Measurements from ENCODE around the gene ERC1. TPM values are rescaled to one million over a fixed set of nuclear protein-coding genes. Genes with fewer than 3 reads are reported as not detected.

The ERC1 gene
- total and polyA plus RNA-seq, 8 donors, result 34.9 to 64.9 (median 40.8) TPM

- H3K9me3 ChIP-seq, result no peaks in the 10 kb centered on the region
- ATAC-seq, result no peak
- no peaks in the 10 kb centered on the region for H3K27me3 ChIP-seq
- no peaks in the 10 kb centered on the region for H3K36me3 ChIP-seq
- no peak overlapping the region for H3K4me3 ChIP-seq
- H3K27ac ChIP-seq, result no peak overlapping the region
- no peak for TF ChIP-seq CTCF (IDR thresholded peaks at IDR 0.05)
- DNase-seq, result no peak
- peaks cover 0 to 4% of the 10 kb centered on the region in 2 donors for H3K4me1 ChIP-seq
- intact Hi-C loops (cut with DNase I), result no loop called here
Measured at GRCh38 chr12:1167784-1168183, 176.8 kb downstream of the ERC1 start.

- no peak for TF ChIP-seq CTCF (IDR thresholded peaks at IDR 0.05)
- H3K4me3 ChIP-seq, result no peak overlapping the region
- H3K27me3 ChIP-seq, result no peaks in the 10 kb centered on the region
- intact Hi-C loops (cut with DNase I), result no loop called here
- ATAC-seq, result no peak
- H3K9me3 ChIP-seq, result no peaks in the 10 kb centered on the region
- no peak for DNase-seq
- H3K36me3 ChIP-seq, result no peaks in the 10 kb centered on the region
- peaks cover 0 to 4% of the 10 kb centered on the region in 2 donors for H3K4me1 ChIP-seq
- H3K27ac ChIP-seq, result no peak overlapping the region
Measured at GRCh38 chr12:1170411-1170810, 179.4 kb downstream of the ERC1 start.

GRCh38 chr12:1171657-1172408 lies 180.8 kb downstream of the ERC1 start:
- TF ChIP-seq CTCF (IDR thresholded peaks at IDR 0.05), result no peak
- Histone ChIP-seq H3K27ac (peak overlapping the region in 1 of 2 donors; percentile 48), H3K36me3 (no peaks in the 10 kb centered on the region), H3K4me1 (peaks cover 0 to 4% of the 10 kb centered on the region in 2 donors), H3K27me3 (no peaks in the 10 kb centered on the region), H3K9me3 (no peaks in the 10 kb centered on the region), H3K4me3 (no peak overlapping the region)
- intact Hi-C loops (cut with DNase I), result no loop called here
- DNase-seq (no peak), ATAC-seq (no peak)

GRCh38 chr12:1173781-1174617 lies 183.0 kb downstream of the ERC1 start:
- no peak for TF ChIP-seq CTCF (IDR thresholded peaks at IDR 0.05)
- Histone ChIP-seq H3K36me3 (no peaks in the 10 kb centered on the region), H3K4me3 (no peak overlapping the region), H3K27ac (no peak overlapping the region), H3K27me3 (no peaks in the 10 kb centered on the region), H3K4me1 (no peaks in the 10 kb centered on the region), H3K9me3 (no peaks in the 10 kb centered on the region)
- DNase-seq (no peak), ATAC-seq (peak; percentile 66)
- intact Hi-C loops (cut with DNase I), result no loop called here

GRCh38 chr12:1174659-1175058 lies 183.6 kb downstream of the ERC1 start:
- no peak overlapping the region for H3K4me3 ChIP-seq
- H3K9me3 ChIP-seq, result no peaks in the 10 kb centered on the region
- no peak for TF ChIP-seq CTCF (IDR thresholded peaks at IDR 0.05)
- H3K27ac ChIP-seq, result no peak overlapping the region
- DNase-seq (no peak), ATAC-seq (no peak)
- H3K36me3 ChIP-seq, result no peaks in the 10 kb centered on the region
- no peaks in the 10 kb centered on the region for H3K4me1 ChIP-seq
- no peaks in the 10 kb centered on the region for H3K27me3 ChIP-seq
- intact Hi-C loops (cut with DNase I), result no loop called here
